ENCODE data around the gene TRIM71.

TRIM71 gene

GRCh38 chr3:32894977-32895376 is 77.2 kb downstream of the TRIM71 start:
- H3K4me3 ChIP-seq (replicated peaks in 1 of 2; ENCODE audit: low read depth in 2 of 2, low read length in 2 of 2) = no peak overlapping the region
- TF ChIP-seq CTCF (IDR thresholded peaks at IDR 0.05; ENCODE audit: low read depth, low read length) = no peak
- no peak for DNase-seq (ENCODE audit: low read depth in 2 of 2)

- no peak for DNase-seq (ENCODE audit: low read depth in 2 of 2)
- no peak overlapping the region for H3K4me3 ChIP-seq (replicated peaks in 1 of 2; ENCODE audit: low read depth in 2 of 2, low read length in 2 of 2)
- TF ChIP-seq CTCF (IDR thresholded peaks at IDR 0.05; ENCODE audit: low read depth, low read length) = no peak
Observed at GRCh38 chr3:32895701-32896100, 77.9 kb downstream of the TRIM71 start.

DNA sequence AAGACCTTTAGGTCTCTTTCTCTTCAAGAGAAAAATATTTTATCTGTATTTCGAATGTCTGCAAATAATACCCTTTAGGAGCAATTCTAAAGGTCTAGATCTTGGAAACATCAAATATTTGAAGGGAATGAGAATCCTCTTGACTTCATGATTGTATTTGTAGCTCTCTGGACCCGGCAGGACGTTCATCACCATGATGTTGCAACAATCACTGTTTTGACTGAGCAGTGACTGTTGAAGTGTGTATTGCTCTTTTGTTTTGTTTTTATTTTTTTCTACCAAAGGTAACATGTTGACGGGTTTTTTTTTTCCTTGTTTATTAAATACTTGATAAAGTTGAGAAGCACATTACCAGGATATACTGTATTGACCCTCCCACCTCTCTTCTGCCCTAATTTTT is 78.3 kb downstream of the TRIM71 start:
- no peak for TF ChIP-seq CTCF (IDR thresholded peaks at IDR 0.05; ENCODE audit: low read depth, low read length)
- H3K4me3 ChIP-seq (replicated peaks in 1 of 2; ENCODE audit: low read depth in 2 of 2, low read length in 2 of 2) = no peak overlapping the region
- DNase-seq (ENCODE audit: low read depth in 2 of 2) = no peak

GRCh38 chr3:32897001-32897601 is 79.3 kb downstream of the TRIM71 start:
- no peak for TF ChIP-seq CTCF (IDR thresholded peaks at IDR 0.05; ENCODE audit: low read depth, low read length)
- no peak overlapping the region for H3K4me3 ChIP-seq (replicated peaks in 1 of 2; ENCODE audit: low read depth in 2 of 2, low read length in 2 of 2)
- no peak for DNase-seq (ENCODE audit: low read depth in 2 of 2)

GRCh38 chr3:32897981-32898623 is 80.3 kb downstream of the TRIM71 start:
- no peak for TF ChIP-seq CTCF (IDR thresholded peaks at IDR 0.05; ENCODE audit: low read depth, low read length)
- DNase-seq (ENCODE audit: low read depth in 2 of 2) = no peak

DNA sequence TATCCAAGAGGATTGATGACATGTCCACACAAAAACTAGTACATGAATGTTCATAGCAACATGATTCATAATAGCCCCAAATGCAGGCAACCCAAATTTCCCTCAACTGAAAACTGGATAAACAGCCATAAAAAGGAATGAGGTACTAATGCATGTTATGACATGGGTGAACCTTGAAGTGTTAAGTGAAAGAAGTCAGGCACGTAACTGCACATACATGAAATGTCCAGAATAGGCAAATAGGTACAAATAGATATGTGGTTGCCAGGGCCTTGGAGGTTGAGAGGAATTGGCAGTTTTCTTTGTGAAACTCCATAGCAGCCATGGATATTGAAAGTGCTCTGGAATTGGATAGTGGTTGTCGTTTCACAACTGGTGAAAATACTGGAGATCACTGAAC is 81.5 kb downstream of the TRIM71 start:
- DNase-seq (ENCODE audit: low read depth in 2 of 2) = no peak
- no peak for TF ChIP-seq CTCF (IDR thresholded peaks at IDR 0.05; ENCODE audit: low read depth, low read length)
- H3K4me3 ChIP-seq (replicated peaks in 1 of 2; ENCODE audit: low read depth in 2 of 2, low read length in 2 of 2) = no peak overlapping the region

More at GRCh38 chr3:32897981-32898623, 80.3 kb downstream of the TRIM71 start:
- H3K4me3 ChIP-seq (replicated peaks in 1 of 2; ENCODE audit: low read depth in 2 of 2, low read length in 2 of 2) = no peak overlapping the region

Measured in cardiac fibroblast (primary cell).